Glomerular visceral epithelial cell (primary cell): ENCODE measurements around the gene LRRC61.
"Not testable (repeated sequence)": the region's sequence is repeated elsewhere in the genome, so short reads cannot be mapped to it uniquely, and the experiment has no call there.

Experiments used
- DNase-seq: peaks from one replicate; pipeline ENCODE4 v3.0.0-alpha.2; 2016; ENCODE audit errors: extremely low spot score

Gene LRRC61

GRCh38 chr7:150383710-150384397 is 60.7 kb downstream of the LRRC61 start:
- DNase-seq, result no peak

GRCh38 chr7:150384406-150385301 is 61.5 kb downstream of the LRRC61 start:
- no peak for DNase-seq

- no peak for DNase-seq
Observed at GRCh38 chr7:150385302-150385723, 62.2 kb downstream of the LRRC61 start.

- DNase-seq, result not testable (repeated sequence)
Observed at GRCh38 chr7:150385884-150386283, 62.7 kb downstream of the LRRC61 start.
